ENCODE measurements around the gene RPL28.

The RPL28 gene

DNA sequence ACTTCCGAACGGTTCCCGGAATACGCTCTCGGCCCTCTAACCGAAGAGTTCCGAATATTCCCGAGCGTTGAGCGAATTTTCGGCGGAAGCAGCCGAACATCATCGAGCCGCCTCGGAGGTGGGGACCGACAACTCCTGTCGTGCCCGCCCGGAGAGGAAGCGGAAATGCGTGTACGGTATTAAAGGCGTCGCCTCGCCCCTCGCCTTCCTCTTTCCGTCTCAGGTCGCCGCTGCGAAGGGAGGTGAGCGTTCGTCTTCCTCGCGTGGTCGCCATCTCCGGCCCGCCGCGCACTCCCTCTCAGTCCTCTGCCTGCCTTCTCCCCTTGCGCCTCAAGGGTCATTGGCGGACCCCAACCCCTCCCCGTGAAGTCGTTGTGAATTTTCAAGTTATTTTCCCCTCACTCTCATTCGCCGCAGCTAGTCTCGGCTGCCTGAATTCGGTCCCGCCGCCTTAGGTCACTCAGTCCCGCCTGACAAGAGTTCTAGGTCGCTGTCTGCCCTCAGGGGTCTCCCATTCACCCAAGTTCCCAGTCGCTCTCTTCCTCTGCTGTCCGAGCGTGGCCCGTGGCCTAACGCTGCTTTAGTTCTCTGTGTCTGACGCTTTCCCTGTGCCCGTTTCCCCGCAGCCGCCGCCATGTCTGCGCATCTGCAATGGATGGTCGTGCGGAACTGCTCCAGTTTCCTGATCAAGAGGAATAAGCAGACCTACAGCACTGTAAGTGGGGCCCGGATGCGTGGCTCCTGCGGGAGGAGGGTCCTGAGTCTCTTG, at the start of gene RPL28:
RPL28 (plus strand) TSS at position 209 of the 769 bp plus-strand sequence; CDS start at position 635, 426 bp downstream.
- no peak for TF ChIP-seq CTCF (IDR thresholded peaks at IDR 0.05)
- Histone ChIP-seq H3K27ac (peak within 1 kb of the TSS; percentile 79 to 97), H3K4me3 (peak within 1 kb of the TSS; percentile 83)
- DNase-seq (ENCODE audit: low spot score): peak; percentile 98

DNA sequence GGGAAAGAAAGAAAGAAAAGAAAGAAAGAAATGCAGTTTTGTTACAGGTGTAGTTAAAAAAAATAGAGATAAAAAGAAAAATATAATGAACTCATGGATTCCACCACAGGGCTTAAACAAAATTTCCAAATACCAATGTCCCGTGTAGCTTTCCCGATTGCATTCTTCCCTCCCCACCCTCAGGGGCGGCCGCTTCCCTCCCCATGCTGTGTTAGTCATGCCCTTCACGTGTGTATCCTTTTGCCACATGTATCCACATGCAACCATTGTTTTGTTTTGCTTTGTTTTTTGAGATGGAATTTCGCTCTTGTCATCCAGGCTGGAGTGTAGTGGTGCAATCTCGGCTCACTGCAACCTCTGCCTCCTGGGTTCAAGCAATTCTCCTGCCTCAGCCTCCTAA, 49.6 kb upstream of the RPL28 start:
- no peak overlapping the region for H3K4me3 ChIP-seq
- no peak for DNase-seq (ENCODE audit: low spot score)
- no peak for TF ChIP-seq CTCF (IDR thresholded peaks at IDR 0.05)
- no peak overlapping the region for H3K27ac ChIP-seq

GRCh38 chr19:55339105-55339888, 46.4 kb upstream of the RPL28 start, which contains the start of gene KMT5C:
TSS of gene KMT5C (plus strand) at chr19:55339876. CDS start at chr19:55341937, 2,061 bp downstream.
- peak; percentile 17 for TF ChIP-seq CTCF (IDR thresholded peaks at IDR 0.05)
- peak within 1 kb of the TSS; percentile 91 to 93 for H3K27ac ChIP-seq
- DNase-seq (ENCODE audit: low spot score): peak; percentile 100

GRCh38 chr19:55339889-55340783, 45.6 kb upstream of the RPL28 start:
- Histone ChIP-seq H3K27ac (peak overlapping the region; percentile 82 to 93), H3K4me3 (peak overlapping the region; percentile 75)
- no peak for DNase-seq (ENCODE audit: low spot score)
- no peak for TF ChIP-seq CTCF (IDR thresholded peaks at IDR 0.05)

More at GRCh38 chr19:55339105-55339888, 46.4 kb upstream of the RPL28 start, which contains the start of gene KMT5C:
- H3K4me3 ChIP-seq: peak within 1 kb of the TSS; percentile 75

GRCh38 chr19:55340784-55341147, 45.0 kb upstream of the RPL28 start:
- DNase-seq (ENCODE audit: low spot score): no peak
- H3K4me3 ChIP-seq: peak overlapping the region; percentile 75
- peak overlapping the region; percentile 47 to 93 for H3K27ac ChIP-seq
- no peak for TF ChIP-seq CTCF (IDR thresholded peaks at IDR 0.05)

GRCh38 chr19:55341171-55341588, 44.6 kb upstream of the RPL28 start:
- H3K27ac ChIP-seq: peak overlapping the region; percentile 47 to 93
- no peak for DNase-seq (ENCODE audit: low spot score)
- peak overlapping the region; percentile 75 for H3K4me3 ChIP-seq
- no peak for TF ChIP-seq CTCF (IDR thresholded peaks at IDR 0.05)

Measured in coronary artery (tissue), 2 donors.